ENCODE measurements around the gene EPB41L4A.

- no peak for TF ChIP-seq ZFP3 (tag by site-specific recombination; IDR thresholded peaks at IDR 0.05; ENCODE audit: low read depth)
- TF ChIP-seq CTCF (tag by site-specific recombination; IDR thresholded peaks at IDR 0.05): no peak
- no peak for TF ChIP-seq ZFP37 (tag by site-specific recombination; IDR thresholded peaks at IDR 0.05)
- no peak for TF ChIP-seq SCRT2 (tag by site-specific recombination; IDR thresholded peaks at IDR 0.05)
Observed at GRCh38 chr5:112203229-112203628, 215.8 kb downstream of the EPB41L4A start.

All from HEK293 (cell line).